ENCODE measurements around the gene GAP43.

The GAP43 gene

GRCh38 chr3:115624029-115624741 lies 875 bp downstream of the GAP43 start:
- DNase-seq (ENCODE audit: extremely low read depth, insufficient read length) = no peak
- Histone ChIP-seq H3K4me3 (replicated peaks; ENCODE audit: low read depth, low read length) (no peak overlapping the region), H3K27me3 (replicated peaks; ENCODE audit: control insufficient read depth, insufficient read depth, low read length) (no peaks in the 10 kb centered on the region; the same call in 1 of the 2 replicates), H3K36me3 (ENCODE audit: control insufficient read depth, insufficient read depth, low read length) (no peaks in the 10 kb centered on the region)
- TF ChIP-seq CTCF (IDR thresholded peaks at IDR 0.05; ENCODE audit: insufficient read depth, low read length, poor library complexity, severe bottlenecking) = no peak

- H3K4me3 ChIP-seq (replicated peaks; ENCODE audit: low read depth, low read length) = no peak overlapping the region
- no peak for TF ChIP-seq CTCF (IDR thresholded peaks at IDR 0.05; ENCODE audit: insufficient read depth, low read length, poor library complexity, severe bottlenecking)
- H3K27me3 ChIP-seq (replicated peaks; ENCODE audit: control insufficient read depth, insufficient read depth, low read length) = no peaks in the 10 kb centered on the region; the same call in 1 of the 2 replicates
- H3K36me3 ChIP-seq (ENCODE audit: control insufficient read depth, insufficient read depth, low read length) = no peaks in the 10 kb centered on the region
- DNase-seq (ENCODE audit: extremely low read depth, insufficient read length) = no peak
Measured at GRCh38 chr3:115624901-115625300, 1.6 kb downstream of the GAP43 start.

- Histone ChIP-seq H3K36me3 (ENCODE audit: control insufficient read depth, insufficient read depth, low read length) (no peaks in the 10 kb centered on the region), H3K4me3 (replicated peaks; ENCODE audit: low read depth, low read length) (no peak overlapping the region), H3K27me3 (replicated peaks; ENCODE audit: control insufficient read depth, insufficient read depth, low read length) (no peaks in the 10 kb centered on the region; the same call in 1 of the 2 replicates)
- no peak for TF ChIP-seq CTCF (IDR thresholded peaks at IDR 0.05; ENCODE audit: insufficient read depth, low read length, poor library complexity, severe bottlenecking)
- no peak for DNase-seq (ENCODE audit: extremely low read depth, insufficient read length)
Measured at GRCh38 chr3:115626006-115626409, 2.7 kb downstream of the GAP43 start.

GRCh38 chr3:115626721-115627120 lies 3.4 kb downstream of the GAP43 start:
- no peak overlapping the region for H3K4me3 ChIP-seq (replicated peaks; ENCODE audit: low read depth, low read length)
- H3K36me3 ChIP-seq (ENCODE audit: control insufficient read depth, insufficient read depth, low read length) = no peaks in the 10 kb centered on the region
- no peaks in the 10 kb centered on the region; the same call in 1 of the 2 replicates for H3K27me3 ChIP-seq (replicated peaks; ENCODE audit: control insufficient read depth, insufficient read depth, low read length)
- no peak for TF ChIP-seq CTCF (IDR thresholded peaks at IDR 0.05; ENCODE audit: insufficient read depth, low read length, poor library complexity, severe bottlenecking)
- DNase-seq (ENCODE audit: extremely low read depth, insufficient read length) = no peak

- no peak for TF ChIP-seq CTCF (IDR thresholded peaks at IDR 0.05; ENCODE audit: insufficient read depth, low read length, poor library complexity, severe bottlenecking)
- DNase-seq (ENCODE audit: extremely low read depth, insufficient read length) = peak; percentile 44
- Histone ChIP-seq H3K27me3 (replicated peaks; ENCODE audit: control insufficient read depth, insufficient read depth, low read length) (no peaks in the 10 kb centered on the region; the same call in 1 of the 2 replicates), H3K4me3 (replicated peaks; ENCODE audit: low read depth, low read length) (no peak overlapping the region), H3K36me3 (ENCODE audit: control insufficient read depth, insufficient read depth, low read length) (no peaks in the 10 kb centered on the region)
Measured at GRCh38 chr3:115627180-115628074, 4.1 kb downstream of the GAP43 start.
